Caco-2 (cell line): ENCODE results near the gene DAND5. TPM values are rescaled to one million over a fixed set of nuclear protein-coding genes. Genes with fewer than 3 reads are reported as not detected.

Experiments
- BruUV-seq: library from RNA; stranded (reverse); fragments of 400-500 nt; replicated peaks from 2 replicates; lab custom pipeline; 2021; lab: Mats Ljungman, UMichigan
- CTCF ChIA-PET: fragments of 300-600 bp; sonication (Branson Sonifier 250); formaldehyde crosslinking; loops from one replicate; lab custom pipeline; 2022; ENCODE audit warnings: antibody characterized with exemption; lab: Charles Lee
- POLR2A ChIA-PET: fragments of 300-600 bp; sonication (Branson Sonifier 250); formaldehyde crosslinking; loops from one replicate; lab custom pipeline; 2022; ENCODE audit warnings: antibody characterized with exemption; lab: Charles Lee
- DNase-seq, 2 experiments: peaks; one replicate each; pipeline versions ENCODE4 v3.0.0 to v3.0.0-alpha.2; 2020 to 2022
- H3K27me3 ChIP-seq: replicated peaks from 2 replicates; pipeline ENCODE4 v1.6.0; 2011; ENCODE audit warnings: low read length; ENCODE audit not compliant: control insufficient read depth, insufficient read depth
- H3K36me3 ChIP-seq: 2 replicates; pipeline ENCODE4 v1.5.1; 2011; ENCODE audit warnings: low read length; ENCODE audit not compliant: control insufficient read depth, insufficient read depth
- H3K4me1 ChIP-seq: fragments of 250-450 bp; sonication (Bioruptor Pico); 2 replicates; pipeline ENCODE4 v1.5.1; 2020; ENCODE audit warnings: mild to moderate bottlenecking
- H3K4me3 ChIP-seq: 2 replicates; pipeline ENCODE4 v1.5.1; 2011; ENCODE audit warnings: low read depth, mild to moderate bottlenecking, control low read depth, low read length
- H3K9me3 ChIP-seq: fragments of 250-450 bp; sonication (Bioruptor Pico); 2 replicates; pipeline ENCODE4 v1.5.1; 2020; ENCODE audit warnings: mild to moderate bottlenecking, moderate library complexity
- H3K27ac Mint-ChIP-seq: one replicate; pipeline ENCODE4 v1.8.0; 2022; ENCODE audit warnings: mixed read lengths; ENCODE audit not compliant: unreplicated experiment
- H3K27me3 Mint-ChIP-seq: one replicate; pipeline ENCODE4 v1.8.0; 2022; ENCODE audit warnings: mixed read lengths; ENCODE audit not compliant: insufficient read depth, unreplicated experiment
- H3K36me3 Mint-ChIP-seq: one replicate; pipeline ENCODE4 v1.8.0; 2022; ENCODE audit warnings: mild to moderate bottlenecking, mixed read lengths; ENCODE audit not compliant: insufficient read depth, unreplicated experiment
- H3K4me1 Mint-ChIP-seq: one replicate; pipeline ENCODE4 v1.8.0; 2022; ENCODE audit warnings: low read depth, mixed read lengths; ENCODE audit not compliant: unreplicated experiment
- H3K4me3 Mint-ChIP-seq: one replicate; pipeline ENCODE4 v1.8.0; 2022; ENCODE audit warnings: mild to moderate bottlenecking, moderate library complexity, mixed read lengths; ENCODE audit not compliant: unreplicated experiment
- H3K9me3 Mint-ChIP-seq: one replicate; pipeline ENCODE4 v1.8.0; 2022; ENCODE audit warnings: mixed read lengths; ENCODE audit not compliant: unreplicated experiment
- CTCF ChIP-seq, 2 experiments: fragments of 200-600 bp in 1 of 2; IDR thresholded peaks; 1 replicate in 1 of 2; 2 replicates in 1 of 2; pipeline versions ENCODE4 v1.5.1 to v1.8.0; 2011 to 2022; ENCODE audit warnings: antibody characterized with exemption in 1 of 2, control low read depth in 1 of 2, inconsistent platforms in 1 of 2, low read depth in 1 of 2, low read length in 1 of 2, mild to moderate bottlenecking in 1 of 2, moderate library complexity in 1 of 2; ENCODE audit not compliant: insufficient read depth in 1 of 2, severe bottlenecking in 1 of 2, unreplicated experiment in 1 of 2
- intact Hi-C: fragments of 100-400 bp; cut with micrococcal nuclease; formaldehyde crosslinking; loops from one replicate; pipeline ENCODE4 v1.10.0; 2022; ENCODE audit not compliant: unreplicated experiment
- total RNA-seq: library from RNA; stranded (reverse); gene quantifications from 2 replicates; pipeline ENCODE4 v1.2.3, GENCODE V29; 2022

DAND5 gene
- total RNA-seq, 1 experiment from 2014 or later: not detected

DNA sequence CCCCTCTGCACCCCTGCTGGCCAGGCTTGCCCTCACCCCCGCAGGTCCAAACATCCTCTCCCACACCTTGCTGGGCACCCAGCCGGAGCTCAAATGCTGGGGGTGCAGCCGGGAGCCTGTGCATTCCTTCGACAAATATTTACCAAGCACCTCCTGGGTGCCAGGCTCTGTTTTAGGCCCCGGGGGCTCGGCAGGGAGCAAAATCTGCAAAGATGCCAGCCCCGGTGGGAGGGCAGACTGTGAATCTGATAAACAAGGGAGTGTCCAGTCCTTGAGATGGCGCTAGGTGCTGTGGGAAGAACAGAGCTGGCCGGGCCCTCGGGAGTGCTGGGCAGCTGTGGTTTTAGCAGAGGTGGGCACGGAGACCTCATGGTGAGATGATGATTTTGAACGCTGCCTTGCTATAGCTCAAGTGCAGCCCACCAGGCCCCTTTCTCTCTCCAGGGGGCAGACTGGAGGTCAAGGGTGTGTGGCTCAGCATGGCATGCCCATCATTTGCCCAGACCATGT lies 36.5 kb downstream of the DAND5 start:
- CTCF ChIA-PET: interaction anchor here (0.6 to 1.5 kb wide), 2 partner anchors 56 to 88 kb away, joined by 4 read pairs; no protein-coding TSS in a partner anchor
- no peak overlapping the region for H3K4me3 ChIP-seq
- Mint-ChIP-seq H3K27me3 (peaks cover 6% of the 10 kb centered on the region), H3K4me3 (no peak overlapping the region), H3K9me3 (no peaks in the 10 kb centered on the region), H3K36me3 (no peaks in the 10 kb centered on the region), H3K4me1 (no peaks in the 10 kb centered on the region), H3K27ac (no peak overlapping the region)
- H3K9me3 ChIP-seq: no peaks in the 10 kb centered on the region
- no peaks in the 10 kb centered on the region for H3K27me3 ChIP-seq
- intact Hi-C loops: no loop called here
- H3K36me3 ChIP-seq: no peaks in the 10 kb centered on the region
- BruUV-seq: no TSS peak
- DNase-seq: no peak
- POLR2A ChIA-PET: no interaction called here
- TF ChIP-seq CTCF (IDR thresholded peaks at IDR 0.05; ENCODE audit: insufficient read depth in 1 of 2, low read depth in 1 of 2, low read length in 1 of 2, severe bottlenecking in 1 of 2, unreplicated experiment in 1 of 2): no peak
- H3K4me1 ChIP-seq: no peaks in the 10 kb centered on the region

DNA sequence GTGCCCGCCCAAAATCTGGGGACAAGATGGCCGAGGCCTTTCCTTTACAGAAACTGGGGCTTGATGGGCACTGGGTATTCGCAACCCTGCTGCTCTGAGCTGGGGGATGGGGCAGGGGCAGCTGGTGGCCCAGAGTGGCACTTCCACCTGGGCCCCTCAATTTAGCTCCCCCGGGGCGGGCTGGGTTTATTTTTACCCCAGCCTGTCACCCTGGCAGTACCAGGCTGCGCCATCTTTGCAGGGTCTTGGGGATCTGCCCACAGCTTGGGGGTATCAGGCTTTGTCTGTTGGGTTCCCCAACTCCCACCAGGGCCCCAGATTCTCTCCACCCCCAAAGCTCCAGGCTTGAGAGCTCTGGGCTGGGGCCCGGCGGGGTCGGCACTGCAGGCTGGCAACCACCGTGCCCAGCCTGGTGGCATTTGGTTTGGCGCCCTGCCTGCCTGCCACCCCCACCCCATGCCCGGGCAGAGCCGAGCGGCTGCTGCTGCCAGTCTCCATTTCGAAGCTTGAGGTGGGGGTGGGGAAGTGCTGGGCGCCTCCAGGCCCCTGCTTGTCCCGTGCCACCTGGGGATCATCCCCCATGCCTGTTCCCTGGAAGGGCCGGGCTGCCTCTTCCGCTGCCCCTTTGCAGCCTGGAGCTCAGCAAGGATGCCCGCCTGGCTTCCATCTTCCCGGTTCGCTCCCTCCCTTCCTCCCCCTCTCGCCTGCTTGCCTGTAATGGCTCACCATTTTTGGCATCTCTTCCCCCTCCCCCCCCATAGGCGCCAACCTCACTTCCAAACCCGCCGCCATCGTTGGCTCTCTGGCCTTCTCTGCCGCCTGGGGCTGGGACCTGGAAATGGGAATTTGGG lies 37.3 kb downstream of the DAND5 start:
- Mint-ChIP-seq H3K27ac (no peak overlapping the region), H3K36me3 (no peaks in the 10 kb centered on the region), H3K4me3 (no peak overlapping the region), H3K9me3 (no peaks in the 10 kb centered on the region), H3K27me3 (peaks cover 6% of the 10 kb centered on the region), H3K4me1 (no peaks in the 10 kb centered on the region)
- H3K36me3 ChIP-seq: no peaks in the 10 kb centered on the region
- no peak for TF ChIP-seq CTCF (IDR thresholded peaks at IDR 0.05; ENCODE audit: insufficient read depth in 1 of 2, low read depth in 1 of 2, low read length in 1 of 2, severe bottlenecking in 1 of 2, unreplicated experiment in 1 of 2)
- no peaks in the 10 kb centered on the region for H3K27me3 ChIP-seq
- H3K9me3 ChIP-seq: no peaks in the 10 kb centered on the region
- H3K4me1 ChIP-seq: no peaks in the 10 kb centered on the region
- ChIA-PET CTCF (interaction anchor here (0.5 to 0.6 kb wide), 2 partner anchors 55 to 806 kb away, joined by 4 read pairs; no protein-coding TSS in a partner anchor), POLR2A (no interaction called here)
- BruUV-seq: no TSS peak
- H3K4me3 ChIP-seq: no peak overlapping the region
- DNase-seq: no peak
- intact Hi-C loops: no loop called here

DNA sequence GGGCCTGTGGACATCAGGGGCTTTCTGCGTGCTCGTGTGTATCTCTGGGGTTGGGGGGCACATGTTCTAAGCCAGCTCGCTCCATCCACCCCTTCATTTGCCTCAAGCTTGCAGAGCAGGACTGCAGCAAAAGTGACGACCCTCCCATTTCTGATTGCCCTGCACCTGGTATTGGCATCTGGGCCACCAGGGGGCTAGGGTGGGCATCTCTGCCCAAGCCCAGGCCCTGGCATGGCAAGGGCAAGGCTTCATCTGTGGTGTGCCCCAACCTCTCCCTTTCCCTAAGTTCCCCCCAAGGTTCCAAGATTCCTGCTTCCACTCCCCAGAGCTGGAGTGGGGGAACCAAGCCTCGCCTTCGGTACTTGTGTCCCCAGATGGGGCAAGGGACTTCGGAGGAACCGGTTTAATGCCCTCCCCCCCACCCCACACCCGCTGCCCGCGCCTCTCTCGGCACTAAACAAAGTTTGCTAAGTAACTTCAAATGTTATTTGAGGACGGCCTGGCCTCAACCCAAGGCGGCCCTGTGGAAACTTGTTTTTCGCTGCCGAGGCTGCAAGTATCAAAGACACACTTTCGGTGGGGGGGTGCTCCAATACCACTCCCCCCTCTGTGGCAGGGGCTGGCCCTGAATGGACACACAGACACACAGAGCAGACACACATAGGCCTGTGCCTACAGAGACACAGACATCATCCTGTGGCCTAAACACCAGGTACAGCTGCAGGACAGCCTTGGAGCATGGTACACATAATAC lies 38.1 kb downstream of the DAND5 start:
- Histone ChIP-seq H3K4me3 (no peak overlapping the region), H3K27me3 (no peaks in the 10 kb centered on the region), H3K9me3 (no peaks in the 10 kb centered on the region), H3K4me1 (no peaks in the 10 kb centered on the region), H3K36me3 (no peaks in the 10 kb centered on the region)
- ChIA-PET POLR2A (no interaction called here), CTCF (interaction anchor here (0.6 kb wide), 1 partner anchor 14 kb away, joined by 4 read pairs; no protein-coding TSS in a partner anchor)
- Mint-ChIP-seq H3K4me1 (no peaks in the 10 kb centered on the region), H3K9me3 (no peaks in the 10 kb centered on the region), H3K27me3 (peaks cover 6% of the 10 kb centered on the region), H3K4me3 (no peak overlapping the region), H3K27ac (no peak overlapping the region), H3K36me3 (no peaks in the 10 kb centered on the region)
- intact Hi-C loops: no loop called here
- no peak for TF ChIP-seq CTCF (IDR thresholded peaks at IDR 0.05; ENCODE audit: insufficient read depth in 1 of 2, low read depth in 1 of 2, low read length in 1 of 2, severe bottlenecking in 1 of 2, unreplicated experiment in 1 of 2)
- DNase-seq: no peak
- BruUV-seq: no TSS peak
